Subcutaneous preadipocyte (primary cell): ENCODE data around the gene GMCL1. TPM values are rescaled to one million over a fixed set of nuclear protein-coding genes. Genes with fewer than 3 reads are reported as not detected.

ENCODE experiments used
- small RNA-seq: library from RNA; depleted of rRNA; stranded (forward); fragments of <200 nt; gene quantifications from one replicate; pipeline ENCODE3, GENCODE V24; 2012
- total RNA-seq: library from RNA; depleted of rRNA; stranded (reverse); fragments of >200 nt; gene quantifications from 2 replicates; pipeline ENCODE4 v1.2.3, GENCODE V29; 2012

Gene GMCL1, protein sequence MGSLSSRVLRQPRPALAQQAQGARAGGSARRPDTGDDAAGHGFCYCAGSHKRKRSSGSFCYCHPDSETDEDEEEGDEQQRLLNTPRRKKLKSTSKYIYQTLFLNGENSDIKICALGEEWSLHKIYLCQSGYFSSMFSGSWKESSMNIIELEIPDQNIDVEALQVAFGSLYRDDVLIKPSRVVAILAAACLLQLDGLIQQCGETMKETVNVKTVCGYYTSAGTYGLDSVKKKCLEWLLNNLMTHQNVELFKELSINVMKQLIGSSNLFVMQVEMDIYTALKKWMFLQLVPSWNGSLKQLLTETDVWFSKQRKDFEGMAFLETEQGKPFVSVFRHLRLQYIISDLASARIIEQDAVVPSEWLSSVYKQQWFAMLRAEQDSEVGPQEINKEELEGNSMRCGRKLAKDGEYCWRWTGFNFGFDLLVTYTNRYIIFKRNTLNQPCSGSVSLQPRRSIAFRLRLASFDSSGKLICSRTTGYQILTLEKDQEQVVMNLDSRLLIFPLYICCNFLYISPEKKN
- 4.0 and 7.6 TPM in 2 replicates for total RNA-seq

DNA sequence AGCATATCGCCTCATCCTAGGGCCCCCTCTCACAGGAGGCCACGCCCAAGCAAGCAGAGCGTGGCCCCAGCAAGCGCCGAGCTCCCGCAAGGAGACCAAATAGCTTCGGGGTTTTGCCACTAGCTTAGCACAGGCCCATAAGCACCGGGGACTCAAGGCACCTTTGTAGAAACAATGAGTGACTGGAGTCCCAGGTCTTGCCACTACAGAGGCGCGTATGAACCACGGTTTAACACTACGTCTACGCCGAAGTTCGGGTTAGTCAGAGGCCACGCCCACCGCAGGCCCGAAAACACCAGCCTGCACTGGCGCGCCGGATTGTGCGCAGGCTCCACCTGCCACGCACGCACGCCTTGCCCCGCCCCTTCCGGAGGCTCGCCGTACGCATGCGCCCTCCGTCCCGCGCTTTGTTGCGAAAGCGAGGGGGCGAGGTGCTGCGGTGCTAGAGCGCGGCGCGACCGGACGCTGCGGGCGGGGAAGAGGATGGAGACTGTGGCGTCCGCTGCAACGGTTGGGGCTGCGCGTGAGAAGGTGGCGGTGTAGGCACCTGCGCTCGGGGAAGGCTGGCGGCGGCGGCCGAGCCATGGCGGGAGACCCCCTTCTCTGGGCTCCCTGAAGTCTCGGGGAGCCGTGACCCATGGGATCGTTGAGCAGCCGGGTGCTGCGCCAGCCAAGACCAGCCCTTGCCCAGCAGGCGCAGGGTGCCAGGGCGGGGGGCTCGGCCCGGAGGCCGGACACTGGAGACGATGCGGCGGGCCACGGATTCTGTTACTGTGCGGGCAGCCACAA, at the start of gene GMCL1:
Gene GMCL1, plus strand, starts transcription at position 405 of the 789 bp plus-strand sequence. Its CDS starts 233 bp downstream, at position 638.

DNA sequence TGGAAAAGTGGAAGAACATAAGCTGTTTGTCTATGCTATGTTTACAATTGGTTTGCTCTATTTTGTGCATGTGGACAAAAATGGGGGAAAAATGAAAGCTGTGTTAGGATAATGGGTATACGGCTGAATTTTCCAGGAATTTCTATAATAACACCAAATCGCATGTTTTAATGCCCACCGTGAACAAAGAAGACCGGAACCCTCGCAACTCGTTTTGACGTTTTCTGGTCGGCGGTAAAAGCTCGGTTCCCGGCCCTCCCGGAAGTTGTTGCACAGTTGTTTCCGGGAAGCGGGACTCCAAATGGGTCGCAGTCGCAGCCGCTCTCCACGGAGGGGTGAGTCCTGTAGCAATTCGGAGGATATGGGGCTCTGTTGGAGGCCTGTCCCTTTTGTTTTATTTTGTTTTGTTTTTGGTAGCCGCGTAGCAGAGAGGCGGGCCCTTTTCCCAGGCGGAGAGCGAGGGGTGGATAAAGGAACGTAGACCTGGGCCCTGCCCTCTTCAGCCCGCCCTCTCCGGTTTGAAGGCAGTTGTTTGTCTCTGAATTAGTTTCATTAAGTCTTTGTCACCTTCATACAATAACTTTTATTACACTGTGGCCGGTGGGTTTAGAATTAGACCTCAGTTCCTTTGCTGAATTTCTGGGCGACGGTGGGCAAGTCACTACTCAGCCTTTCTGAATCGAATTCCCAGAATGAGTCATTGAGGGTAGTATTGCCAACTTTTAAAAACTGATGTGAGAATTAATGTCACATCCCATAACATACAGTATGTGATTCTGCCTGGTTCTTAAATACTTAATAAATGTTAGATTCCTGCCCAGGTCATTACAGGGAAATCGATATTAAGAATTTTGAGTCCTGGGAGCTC, 64.5 kb downstream of the GMCL1 start, which contains the start of gene SNRNP27:
Gene SNRNP27, plus strand, starts transcription at position 273 of the 868 bp plus-strand sequence. Its CDS starts 29 bp downstream, at position 302.

DNA sequence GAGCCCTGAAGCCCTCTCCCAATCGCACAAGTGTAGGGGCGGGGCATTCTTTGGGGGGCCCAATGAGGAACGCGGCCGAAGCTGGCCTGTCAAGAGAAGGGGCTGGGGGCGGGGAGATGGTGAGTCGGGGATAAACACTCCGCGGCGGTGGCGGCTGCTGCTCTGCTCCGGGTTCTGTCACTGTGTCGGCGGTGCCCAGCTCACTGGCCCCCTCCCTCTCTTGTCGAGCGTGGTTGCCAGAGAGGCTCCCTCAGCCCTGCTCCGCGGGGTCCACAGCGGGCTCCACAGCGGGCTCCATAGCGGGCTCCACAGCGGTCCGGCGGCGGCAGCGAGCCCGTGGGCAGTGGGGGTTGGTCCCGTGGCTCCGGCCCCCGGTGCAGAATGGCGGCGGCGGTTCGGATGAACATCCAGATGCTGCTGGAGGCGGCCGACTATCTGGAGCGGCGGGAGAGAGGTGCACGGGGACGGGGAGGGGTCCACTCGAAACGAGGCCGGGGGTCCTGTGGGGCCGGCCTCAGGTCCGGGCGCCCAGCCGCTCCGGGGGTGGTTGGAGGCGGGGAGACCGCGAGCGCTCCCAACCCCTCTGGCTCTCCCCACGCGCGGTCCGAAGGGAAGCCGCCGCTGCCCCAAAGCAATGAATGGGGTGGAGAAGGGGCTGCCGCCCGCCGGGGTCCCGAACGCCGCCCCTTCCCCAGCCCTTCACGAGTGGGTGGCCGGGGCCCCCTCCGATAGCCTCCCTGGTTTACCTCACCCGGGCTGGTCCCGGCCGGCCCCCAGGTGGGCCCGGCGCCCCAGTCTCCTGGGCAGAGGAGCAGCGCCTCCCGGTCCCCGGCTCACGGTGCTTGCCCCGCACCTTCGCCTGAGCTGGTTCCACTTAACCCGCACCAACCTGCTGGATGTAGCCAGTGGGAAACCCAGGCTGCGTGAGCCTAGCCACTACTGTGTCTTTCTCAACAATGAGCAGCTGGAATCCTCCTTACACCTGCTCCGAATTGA, 85.8 kb downstream of the GMCL1 start, which contains the start of gene MXD1:
Gene MXD1, plus strand, starts transcription at position 160 of the 996 bp plus-strand sequence. Its CDS starts 222 bp downstream, at position 382.

Small RNA genes within 50 kb of the gene (small RNA-seq; reads per million reads assigned to genes)
- not detected for gene RPL23AP92

Other genes with a start within 250 kb of the GMCL1 start
- 34.2 and 43.6 TPM in 2 replicates for gene AAK1, start 185.9 kb upstream of the GMCL1 start, total RNA-seq
- 26.2 and 31.2 TPM in 2 replicates for gene ANXA4, start 87.5 kb upstream of the GMCL1 start, total RNA-seq
- 31.1 and 33.1 TPM in 2 replicates for gene SNRNP27, start 64.3 kb downstream of the GMCL1 start, total RNA-seq
- gene MXD1, start 85.4 kb downstream of the GMCL1 start, total RNA-seq: 3.3 TPM in 2 replicates
- 0.20 and 0.37 TPM in 2 replicates for gene ASPRV1, start 132.0 kb downstream of the GMCL1 start, total RNA-seq